Lower leg skin (tissue), 4 donors: Measurements from ENCODE around the gene CNNM2. TPM values are rescaled to one million over a fixed set of nuclear protein-coding genes. Genes with fewer than 3 reads are reported as not detected.

ENCODE experiments used
- DNase-seq, 2 donors: peaks; one replicate each; pipeline ENCODE4 v3.0.0-alpha.2; 2019; ENCODE audit warnings: low spot score in 2 of 2
- H3K4me3 ChIP-seq: fragments of 200-600 bp; sonication (generic); 2 replicates; pipeline ENCODE4 v1.5.1; 2017; ENCODE audit warnings: mild to moderate bottlenecking, low read depth; ENCODE audit not compliant: poor library complexity, severe bottlenecking
- CTCF ChIP-seq, 3 donors: fragments of 450-650 bp; IDR thresholded peaks; one replicate each; pipeline ENCODE4 v1.5.1; 2016; ENCODE audit warnings: antibody characterized with exemption in 3 of 3, mild to moderate bottlenecking in 3 of 3, moderate library complexity in 2 of 3
- POLR2A ChIP-seq, 2 donors: fragments of 450-650 bp; IDR thresholded peaks; one replicate each; pipeline ENCODE4 v1.6.1; 2016 to 2017; ENCODE audit warnings: antibody characterized with exemption in 2 of 2, mild to moderate bottlenecking in 1 of 2, moderate library complexity in 1 of 2
- WGBS, 2 donors: methylation state at CpG; one replicate each; pipeline ENCODE4 v1.1.5; 2018; 5-methylcytosine and 5-hydroxymethylcytosine counted together
- intact Hi-C: fragments of 100-400 bp; cut with DNase I; formaldehyde crosslinking; loops from one replicate; pipeline ENCODE4 v1.15.0; 2023; ENCODE audit warnings: low total_unique reads
- total RNA-seq, 4 donors: library from RNA; depleted of rRNA; stranded (reverse); fragments of >200 nt; gene quantifications; one replicate each; pipeline ENCODE4 v1.1.0, GENCODE V29; 2016

CNNM2 gene
- total RNA-seq, 4 donors from 2014 or later = 9.6 to 21.9 (median 14.5) TPM

GRCh38 chr10:103083977-103084320 is 165.9 kb downstream of the CNNM2 start:
- TF ChIP-seq POLR2A (IDR thresholded peaks at IDR 0.05) (no peak), CTCF (IDR thresholded peaks at IDR 0.05) (no peak)
- DNase-seq = no peak
- no peak overlapping the region for H3K4me3 ChIP-seq
- 80 to 86% methylated on average over 5 of the region's 5 CpGs for WGBS, 2 donors
- intact Hi-C loops = no loop called here

- WGBS, 2 donors = 87 to 96% methylated on average over 2 of the region's 2 CpGs
- TF ChIP-seq POLR2A (IDR thresholded peaks at IDR 0.05) = no peak
- TF ChIP-seq CTCF (IDR thresholded peaks at IDR 0.05) = no peak
- H3K4me3 ChIP-seq = no peak overlapping the region
- intact Hi-C loops = no loop called here
- DNase-seq = no peak
Observed at GRCh38 chr10:103086261-103086660, 168.2 kb downstream of the CNNM2 start.

GRCh38 chr10:103086799-103087198 is 168.7 kb downstream of the CNNM2 start:
- TF ChIP-seq CTCF (IDR thresholded peaks at IDR 0.05) (no peak), POLR2A (IDR thresholded peaks at IDR 0.05) (no peak)
- no peak overlapping the region for H3K4me3 ChIP-seq
- intact Hi-C loops = no loop called here
- 88 to 96% methylated on average over 2 of the region's 2 CpGs for WGBS, 2 donors
- no peak for DNase-seq

GRCh38 chr10:103089493-103089892 is 171.4 kb downstream of the CNNM2 start:
- 84 to 86% methylated on average over 10 of the region's 10 CpGs for WGBS, 2 donors
- TF ChIP-seq POLR2A (IDR thresholded peaks at IDR 0.05) = no peak
- TF ChIP-seq CTCF (IDR thresholded peaks at IDR 0.05) = no peak
- no peak for DNase-seq
- intact Hi-C loops = no loop called here
- no peak overlapping the region for H3K4me3 ChIP-seq

GRCh38 chr10:103090911-103091310 is 172.8 kb downstream of the CNNM2 start:
- TF ChIP-seq CTCF (IDR thresholded peaks at IDR 0.05) (no peak), POLR2A (IDR thresholded peaks at IDR 0.05) (no peak)
- no peak for DNase-seq
- intact Hi-C loops = no loop called here
- WGBS, 2 donors = 95 to 97% methylated on average over 7 of the region's 7 CpGs
- H3K4me3 ChIP-seq = no peak overlapping the region

- no peak for DNase-seq
- no peak overlapping the region for H3K4me3 ChIP-seq
- TF ChIP-seq POLR2A (IDR thresholded peaks at IDR 0.05) (no peak), CTCF (IDR thresholded peaks at IDR 0.05) (no peak)
- intact Hi-C loops = no loop called here
Observed at GRCh38 chr10:103095005-103095404, 176.9 kb downstream of the CNNM2 start.
